Natural killer cell (primary cell): Measurements from ENCODE around the gene FTO. TPM values are rescaled to one million over a fixed set of nuclear protein-coding genes. Genes with fewer than 3 reads are reported as not detected.

Experiments used
- ATAC-seq, 3 donors: fragments of 150-1000 bp in 2 of 3; fragments of 200-7000 bp in 1 of 3; cut with Tn5 transposase; 1 replicate in 1 of 3; 2 replicates in 2 of 3; pipeline ENCODE4 v1.10.0; 2021; ENCODE audit warnings: mild to moderate bottlenecking in 2 of 3, moderate library complexity in 2 of 3
- DNase-seq, 2 donors: peaks; one replicate each; pipeline versions ENCODE4 v3.0.0 to v3.0.0-alpha.2; 2013 to 2021; ENCODE audit warnings: mixed read lengths in 1 of 2
- H3K27ac ChIP-seq: one replicate; pipeline ENCODE4 v1.5.1; 2013; ENCODE audit warnings: mild to moderate bottlenecking, low read length
- H3K27me3 ChIP-seq: one replicate; pipeline ENCODE4 v1.6.1; 2013; ENCODE audit warnings: low read length; ENCODE audit not compliant: control insufficient read depth, insufficient read depth
- H3K36me3 ChIP-seq: one replicate; pipeline ENCODE4 v1.6.1; 2013; ENCODE audit warnings: low read length; ENCODE audit not compliant: control insufficient read depth, insufficient read depth
- H3K4me1 ChIP-seq: one replicate; pipeline ENCODE4 v1.6.1; 2013; ENCODE audit warnings: low read length; ENCODE audit not compliant: control insufficient read depth, insufficient read depth
- H3K4me3 ChIP-seq: one replicate; pipeline ENCODE4 v1.5.1; 2013; ENCODE audit warnings: low read length
- H3K9me3 ChIP-seq: one replicate; pipeline ENCODE4 v1.6.1; 2013; ENCODE audit warnings: low read length; ENCODE audit not compliant: control insufficient read depth, insufficient read depth
- H3K27ac Mint-ChIP-seq, 2 donors: one replicate each; pipeline ENCODE4 v1.8.0; 2022; ENCODE audit warnings: mild to moderate bottlenecking in 2 of 2, mixed read lengths in 2 of 2, moderate library complexity in 1 of 2
- H3K27me3 Mint-ChIP-seq, 2 donors: one replicate each; pipeline ENCODE4 v1.8.0; 2022; ENCODE audit warnings: low read depth in 2 of 2, mixed read lengths in 2 of 2
- H3K36me3 Mint-ChIP-seq: one replicate; pipeline ENCODE4 v1.8.0; 2022; ENCODE audit warnings: mixed read lengths
- H3K4me1 Mint-ChIP-seq, 2 donors: one replicate each; pipeline ENCODE4 v1.8.0; 2022; ENCODE audit warnings: mixed read lengths in 2 of 2
- H3K4me3 Mint-ChIP-seq: one replicate; pipeline ENCODE4 v1.8.0; 2022; ENCODE audit warnings: mild to moderate bottlenecking, moderate library complexity, mixed read lengths
- H3K9me3 Mint-ChIP-seq, 2 donors: one replicate each; pipeline ENCODE4 v1.8.0; 2022; ENCODE audit warnings: mixed read lengths in 2 of 2
- CTCF ChIP-seq: fragments of 200-600 bp; IDR thresholded peaks from one replicate; pipeline ENCODE4 v1.8.0; 2022; ENCODE audit warnings: antibody characterized with exemption
- WGBS: methylation state at CpG from one replicate; pipeline ENCODE4 v1.1.7; 2013; ENCODE audit warnings: missing lambda C conversion rate; ENCODE audit not compliant: insufficient coverage; 5-methylcytosine and 5-hydroxymethylcytosine counted together
- intact Hi-C: fragments of 100-400 bp; cut with micrococcal nuclease; formaldehyde crosslinking; loops from one replicate; pipeline ENCODE4 v1.14.2; 2022
- total RNA-seq, 4 donors: library from RNA; stranded (reverse); fragments of 120-200 nt in 1 of 4; gene quantifications; one replicate each; pipeline versions ENCODE4 v1.2.3 to v1.2.4, GENCODE V29; 2013 to 2022

FTO gene
- total RNA-seq, 3 donors from 2014 or later (not counting 1 experiment from before 2014, with no cell fraction given) = 55.4 to 70.5 (median 55.4) TPM

GRCh38 chr16:54053891-54054820, 350.2 kb downstream of the FTO start:
- H3K27ac Mint-ChIP-seq = no peak overlapping the region
- H3K4me1 ChIP-seq = no peaks in the 10 kb centered on the region
- H3K27ac ChIP-seq = no peak overlapping the region
- no peak overlapping the region for H3K4me3 ChIP-seq
- H3K4me3 Mint-ChIP-seq = no peak overlapping the region
- no peak for ATAC-seq
- H3K4me1 Mint-ChIP-seq = peaks cover 0 to 7% of the 10 kb centered on the region in 2 donors
- H3K27me3 ChIP-seq = no peaks in the 10 kb centered on the region
- H3K36me3 ChIP-seq = no peaks in the 10 kb centered on the region
- no peaks in the 10 kb centered on the region for H3K9me3 Mint-ChIP-seq
- H3K9me3 ChIP-seq = no peaks in the 10 kb centered on the region
- WGBS = 97% methylated on average over 15 of the region's 16 CpGs
- TF ChIP-seq CTCF = no peak
- DNase-seq = no peak
- H3K36me3 Mint-ChIP-seq = no peaks in the 10 kb centered on the region
- no peaks in the 10 kb centered on the region for H3K27me3 Mint-ChIP-seq
- intact Hi-C loops = no loop called here

DNA sequence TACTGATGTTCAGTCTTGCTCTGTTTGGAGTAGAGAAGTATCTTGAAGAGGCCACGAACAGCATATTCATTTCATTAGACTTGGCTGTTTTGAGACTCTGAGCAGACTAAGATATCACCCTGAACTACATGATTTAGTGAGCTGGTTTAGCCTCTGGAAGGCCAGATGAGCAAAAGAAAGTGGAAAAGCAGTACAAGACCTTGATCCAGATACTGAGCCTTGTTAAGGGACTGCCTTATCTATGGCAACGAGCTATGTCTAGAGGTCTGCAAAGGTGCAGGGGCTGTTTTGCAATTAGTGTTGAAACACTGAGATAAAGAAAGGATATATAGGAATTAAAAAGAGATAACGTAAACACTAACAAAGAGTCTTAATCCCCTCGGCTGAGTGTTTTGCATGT, 351.2 kb downstream of the FTO start:
- no peak for ATAC-seq
- no peak for TF ChIP-seq CTCF
- no peak overlapping the region for H3K27ac Mint-ChIP-seq
- H3K4me1 Mint-ChIP-seq = peaks cover 0 to under 1% of the 10 kb centered on the region in 2 donors
- H3K4me3 ChIP-seq = no peak overlapping the region
- no peak overlapping the region for H3K27ac ChIP-seq
- intact Hi-C loops = no loop called here
- DNase-seq = no peak
- H3K27me3 Mint-ChIP-seq = no peaks in the 10 kb centered on the region
- H3K4me1 ChIP-seq = no peaks in the 10 kb centered on the region
- H3K4me3 Mint-ChIP-seq = no peak overlapping the region
- no peaks in the 10 kb centered on the region for H3K9me3 ChIP-seq
- no peaks in the 10 kb centered on the region for H3K36me3 ChIP-seq
- H3K9me3 Mint-ChIP-seq = no peaks in the 10 kb centered on the region
- no peaks in the 10 kb centered on the region for H3K27me3 ChIP-seq
- H3K36me3 Mint-ChIP-seq = no peaks in the 10 kb centered on the region
- WGBS = 96% methylated on average over 4 of the region's 4 CpGs

DNA sequence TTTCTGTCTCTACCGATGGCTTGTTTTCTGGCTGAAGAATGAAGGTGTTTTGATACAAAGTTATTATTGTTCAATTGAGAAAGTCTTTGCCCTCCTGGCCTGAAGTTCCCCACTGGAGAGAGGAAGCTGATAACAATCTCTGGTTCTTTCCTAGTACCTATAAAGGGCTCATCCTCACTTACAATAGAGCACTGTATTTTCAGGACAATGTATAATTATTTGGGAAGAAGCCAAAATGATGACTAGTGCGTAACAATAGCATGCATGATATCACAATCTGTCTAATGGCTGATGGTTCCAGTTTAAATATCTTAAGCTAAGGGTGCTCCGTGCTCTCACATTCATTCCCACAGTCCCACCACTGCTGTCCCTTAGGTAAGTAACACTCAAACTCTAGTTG, 351.9 kb downstream of the FTO start:
- TF ChIP-seq CTCF = no peak
- Mint-ChIP-seq H3K4me1 (no peaks in the 10 kb centered on the region), H3K4me3 (no peak overlapping the region), H3K9me3 (no peaks in the 10 kb centered on the region), H3K36me3 (no peaks in the 10 kb centered on the region), H3K27me3 (no peaks in the 10 kb centered on the region), H3K27ac (no peak overlapping the region)
- WGBS = 100% methylated on average over 3 of the region's 3 CpGs
- no peak overlapping the region for H3K4me3 ChIP-seq
- H3K9me3 ChIP-seq = no peaks in the 10 kb centered on the region
- DNase-seq (no peak), ATAC-seq (no peak)
- intact Hi-C loops = no loop called here
- H3K27ac ChIP-seq = no peak overlapping the region
- H3K36me3 ChIP-seq = no peaks in the 10 kb centered on the region
- no peaks in the 10 kb centered on the region for H3K27me3 ChIP-seq
- H3K4me1 ChIP-seq = no peaks in the 10 kb centered on the region
